ENCODE data around the gene CNKSR3.

CNKSR3 gene

DNA sequence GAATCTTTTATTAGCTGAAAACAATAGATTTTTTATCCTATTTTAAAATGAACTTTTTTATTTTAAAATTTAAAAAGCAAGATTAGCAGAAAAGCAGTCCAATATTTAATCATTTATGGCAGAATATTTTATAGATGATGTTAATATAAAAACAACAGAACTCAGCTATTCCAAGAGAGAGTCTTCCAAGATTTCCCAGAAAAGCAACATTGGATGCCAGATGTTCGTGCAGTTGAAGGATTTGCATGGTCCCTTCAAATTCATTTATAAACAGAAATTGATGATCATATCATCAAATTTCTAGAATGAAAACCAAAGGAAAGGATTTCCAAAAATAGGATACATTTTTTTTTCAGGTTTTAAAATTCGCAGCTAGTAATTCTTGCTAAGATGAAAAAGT is 25.4 kb upstream of the CNKSR3 start:
- Histone ChIP-seq H3K27me3 (ENCODE audit: insufficient read depth, low read depth, severe bottlenecking) (no peaks in the 10 kb centered on the region), H3K9me3 (ENCODE audit: severe bottlenecking) (no peaks in the 10 kb centered on the region), H3K4me3 (ENCODE audit: low read depth, low read length) (no peak overlapping the region), H3K27ac (no peak overlapping the region), H3K36me3 (no peaks in the 10 kb centered on the region)
- no peak for TF ChIP-seq CTCF (IDR thresholded peaks at IDR 0.05; ENCODE audit: low read depth, low read length)
- DNase-seq = no peak

GRCh38 chr6:154535147-154535546 is 24.7 kb upstream of the CNKSR3 start:
- Histone ChIP-seq H3K27ac (no peak overlapping the region), H3K27me3 (ENCODE audit: insufficient read depth, low read depth, severe bottlenecking) (no peaks in the 10 kb centered on the region), H3K9me3 (ENCODE audit: severe bottlenecking) (no peaks in the 10 kb centered on the region), H3K36me3 (no peaks in the 10 kb centered on the region), H3K4me3 (ENCODE audit: low read depth, low read length) (no peak overlapping the region)
- TF ChIP-seq CTCF (IDR thresholded peaks at IDR 0.05; ENCODE audit: low read depth, low read length) = no peak
- no peak for DNase-seq

DNA sequence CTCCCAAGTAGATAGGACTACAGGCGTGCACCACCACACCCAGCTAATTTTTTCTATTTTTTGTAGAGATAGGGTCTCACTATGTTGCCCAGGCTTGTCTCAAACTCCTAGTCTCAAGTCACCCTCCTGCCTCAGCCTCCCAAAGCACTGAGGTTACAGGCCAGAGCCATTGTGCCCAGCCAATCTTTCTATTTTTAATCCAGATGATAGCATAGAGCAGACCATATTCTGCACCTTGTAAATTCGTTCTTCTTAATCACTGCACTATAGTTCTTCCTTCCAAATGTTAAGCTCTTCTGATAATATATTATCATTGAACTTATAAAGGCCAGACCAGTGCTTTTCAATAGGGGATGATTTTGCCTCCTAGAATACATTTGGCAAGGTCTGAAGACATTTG is 24.0 kb upstream of the CNKSR3 start:
- Histone ChIP-seq H3K36me3 (no peaks in the 10 kb centered on the region), H3K27me3 (ENCODE audit: insufficient read depth, low read depth, severe bottlenecking) (no peaks in the 10 kb centered on the region), H3K27ac (no peak overlapping the region), H3K4me3 (ENCODE audit: low read depth, low read length) (no peak overlapping the region), H3K9me3 (ENCODE audit: severe bottlenecking) (no peaks in the 10 kb centered on the region)
- TF ChIP-seq CTCF (IDR thresholded peaks at IDR 0.05; ENCODE audit: low read depth, low read length) = no peak
- DNase-seq = no peak

GRCh38 chr6:154532426-154532825 is 21.9 kb upstream of the CNKSR3 start:
- H3K4me3 ChIP-seq (ENCODE audit: low read depth, low read length) = no peak overlapping the region
- no peak for DNase-seq
- TF ChIP-seq CTCF (IDR thresholded peaks at IDR 0.05; ENCODE audit: low read depth, low read length) = no peak
- H3K27me3 ChIP-seq (ENCODE audit: insufficient read depth, low read depth, severe bottlenecking) = no peaks in the 10 kb centered on the region
- H3K27ac ChIP-seq = no peak overlapping the region
- H3K9me3 ChIP-seq (ENCODE audit: severe bottlenecking) = no peaks in the 10 kb centered on the region
- H3K36me3 ChIP-seq = no peaks in the 10 kb centered on the region

DNA sequence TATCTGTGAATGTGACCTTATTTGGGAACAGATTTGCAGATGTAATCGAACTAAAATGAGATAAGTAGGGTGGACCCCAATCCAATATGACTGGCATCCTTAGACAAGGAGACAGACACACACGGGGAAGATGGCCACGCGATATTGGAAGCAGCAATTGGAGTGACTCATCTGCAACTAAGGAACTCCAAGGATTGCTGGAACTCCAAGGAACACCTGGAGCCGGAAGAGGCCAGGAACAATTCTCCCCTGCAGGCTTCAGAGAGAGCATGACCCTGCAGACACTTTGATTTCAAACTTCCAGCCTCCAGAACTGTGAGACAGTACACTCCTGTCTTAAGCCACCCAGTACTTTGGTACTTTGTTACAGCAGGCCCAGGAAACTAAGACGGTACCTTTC is 19.5 kb upstream of the CNKSR3 start:
- no peak for TF ChIP-seq CTCF (IDR thresholded peaks at IDR 0.05; ENCODE audit: low read depth, low read length)
- Histone ChIP-seq H3K36me3 (no peaks in the 10 kb centered on the region), H3K4me3 (ENCODE audit: low read depth, low read length) (no peak overlapping the region), H3K27me3 (ENCODE audit: insufficient read depth, low read depth, severe bottlenecking) (no peaks in the 10 kb centered on the region), H3K27ac (no peak overlapping the region), H3K9me3 (ENCODE audit: severe bottlenecking) (no peaks in the 10 kb centered on the region)
- no peak for DNase-seq

GRCh38 chr6:154528310-154528915 is 17.9 kb upstream of the CNKSR3 start:
- TF ChIP-seq CTCF (IDR thresholded peaks at IDR 0.05; ENCODE audit: low read depth, low read length) = no peak
- no peak for DNase-seq
- Histone ChIP-seq H3K36me3 (no peaks in the 10 kb centered on the region), H3K27me3 (ENCODE audit: insufficient read depth, low read depth, severe bottlenecking) (no peaks in the 10 kb centered on the region), H3K4me3 (ENCODE audit: low read depth, low read length) (no peak overlapping the region), H3K27ac (no peak overlapping the region), H3K9me3 (ENCODE audit: severe bottlenecking) (no peaks in the 10 kb centered on the region)

Measured in WERI-Rb-1 (cell line).